ENCODE data around the gene GPATCH2. TPM values are rescaled to one million over a fixed set of nuclear protein-coding genes. Genes with fewer than 3 reads are reported as not detected.

GPATCH2 gene
- total RNA-seq, 1 experiment from 2014 or later: 11.2 TPM

- CTCF ChIA-PET: no interaction called here
- ATAC-seq: no peak
Measured at GRCh38 chr1:217622042-217622441, 8.8 kb downstream of the GPATCH2 start.

DNA sequence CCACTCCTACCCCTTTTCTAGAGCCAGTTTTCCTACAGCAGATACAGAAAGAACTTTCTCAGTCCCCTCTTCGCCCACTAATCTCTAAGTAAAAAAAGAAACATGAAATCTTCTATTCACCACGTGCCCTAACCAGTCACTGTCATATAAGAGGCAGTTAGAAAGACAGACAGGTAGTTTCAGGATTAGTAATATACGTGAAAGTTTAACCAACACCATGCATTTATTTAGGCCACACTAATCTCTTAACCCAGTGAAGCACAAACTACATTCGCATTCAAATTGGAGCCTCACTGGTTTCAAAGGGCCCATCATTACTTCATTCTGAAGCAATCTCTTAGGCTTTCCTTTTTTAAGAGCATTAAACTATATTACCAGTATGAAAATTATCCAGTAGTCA is 10.1 kb downstream of the GPATCH2 start:
- H3K9me3 ChIP-seq (ENCODE audit: control insufficient read depth, insufficient read depth, low read depth, low read length): no peaks in the 10 kb centered on the region
- H3K4me1 ChIP-seq (ENCODE audit: control insufficient read depth, insufficient read depth, low read length): no peaks in the 10 kb centered on the region
- no peak overlapping the region for H3K4me3 ChIP-seq (ENCODE audit: low read depth in 2 of 2, low read length in 2 of 2)
- in situ Hi-C loops (cut with HindIII; ENCODE audit: low pct_unique_long_range_greater_than_20kb, low sequenced_read_pairs) (no loop called here), intact Hi-C loops (cut with micrococcal nuclease; ENCODE audit: unreplicated experiment) (no loop called here)
- TF ChIP-seq TCF7L2 (IDR thresholded peaks at IDR 0.05; ENCODE audit: low read depth, low read length) (no peak), SIN3A (IDR thresholded peaks at IDR 0.05; ENCODE audit: borderline replicate concordance, insufficient read depth, low read depth, low read length) (no peak), POLR2AphosphoS5 (IDR thresholded peaks at IDR 0.05; ENCODE audit: low read depth, low read length) (no peak)
- TF ChIP-seq, protein P1, sequence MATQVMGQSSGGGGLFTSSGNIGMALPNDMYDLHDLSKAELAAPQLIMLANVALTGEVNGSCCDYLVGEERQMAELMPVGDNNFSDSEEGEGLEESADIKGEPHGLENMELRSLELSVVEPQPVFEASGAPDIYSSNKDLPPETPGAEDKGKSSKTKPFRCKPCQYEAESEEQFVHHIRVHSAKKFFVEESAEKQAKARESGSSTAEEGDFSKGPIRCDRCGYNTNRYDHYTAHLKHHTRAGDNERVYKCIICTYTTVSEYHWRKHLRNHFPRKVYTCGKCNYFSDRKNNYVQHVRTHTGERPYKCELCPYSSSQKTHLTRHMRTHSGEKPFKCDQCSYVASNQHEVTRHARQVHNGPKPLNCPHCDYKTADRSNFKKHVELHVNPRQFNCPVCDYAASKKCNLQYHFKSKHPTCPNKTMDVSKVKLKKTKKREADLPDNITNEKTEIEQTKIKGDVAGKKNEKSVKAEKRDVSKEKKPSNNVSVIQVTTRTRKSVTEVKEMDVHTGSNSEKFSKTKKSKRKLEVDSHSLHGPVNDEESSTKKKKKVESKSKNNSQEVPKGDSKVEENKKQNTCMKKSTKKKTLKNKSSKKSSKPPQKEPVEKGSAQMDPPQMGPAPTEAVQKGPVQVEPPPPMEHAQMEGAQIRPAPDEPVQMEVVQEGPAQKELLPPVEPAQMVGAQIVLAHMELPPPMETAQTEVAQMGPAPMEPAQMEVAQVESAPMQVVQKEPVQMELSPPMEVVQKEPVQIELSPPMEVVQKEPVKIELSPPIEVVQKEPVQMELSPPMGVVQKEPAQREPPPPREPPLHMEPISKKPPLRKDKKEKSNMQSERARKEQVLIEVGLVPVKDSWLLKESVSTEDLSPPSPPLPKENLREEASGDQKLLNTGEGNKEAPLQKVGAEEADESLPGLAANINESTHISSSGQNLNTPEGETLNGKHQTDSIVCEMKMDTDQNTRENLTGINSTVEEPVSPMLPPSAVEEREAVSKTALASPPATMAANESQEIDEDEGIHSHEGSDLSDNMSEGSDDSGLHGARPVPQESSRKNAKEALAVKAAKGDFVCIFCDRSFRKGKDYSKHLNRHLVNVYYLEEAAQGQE (IDR thresholded peaks at IDR 0.05; ENCODE audit: insufficient read depth in 1 of 2, low read depth in 2 of 2, low read length in 1 of 2): no peak
- TF ChIP-seq, protein P2, sequence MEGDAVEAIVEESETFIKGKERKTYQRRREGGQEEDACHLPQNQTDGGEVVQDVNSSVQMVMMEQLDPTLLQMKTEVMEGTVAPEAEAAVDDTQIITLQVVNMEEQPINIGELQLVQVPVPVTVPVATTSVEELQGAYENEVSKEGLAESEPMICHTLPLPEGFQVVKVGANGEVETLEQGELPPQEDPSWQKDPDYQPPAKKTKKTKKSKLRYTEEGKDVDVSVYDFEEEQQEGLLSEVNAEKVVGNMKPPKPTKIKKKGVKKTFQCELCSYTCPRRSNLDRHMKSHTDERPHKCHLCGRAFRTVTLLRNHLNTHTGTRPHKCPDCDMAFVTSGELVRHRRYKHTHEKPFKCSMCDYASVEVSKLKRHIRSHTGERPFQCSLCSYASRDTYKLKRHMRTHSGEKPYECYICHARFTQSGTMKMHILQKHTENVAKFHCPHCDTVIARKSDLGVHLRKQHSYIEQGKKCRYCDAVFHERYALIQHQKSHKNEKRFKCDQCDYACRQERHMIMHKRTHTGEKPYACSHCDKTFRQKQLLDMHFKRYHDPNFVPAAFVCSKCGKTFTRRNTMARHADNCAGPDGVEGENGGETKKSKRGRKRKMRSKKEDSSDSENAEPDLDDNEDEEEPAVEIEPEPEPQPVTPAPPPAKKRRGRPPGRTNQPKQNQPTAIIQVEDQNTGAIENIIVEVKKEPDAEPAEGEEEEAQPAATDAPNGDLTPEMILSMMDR (IDR thresholded peaks at IDR 0.05): no peak
- POLR2A ChIA-PET: no interaction called here
- CTCF ChIA-PET: no interaction called here
- no TSS peak for BruUV-seq (replicated peaks)
- H3K36me3 ChIP-seq (ENCODE audit: control insufficient read depth, insufficient read depth, low read length): peaks cover 11% of the 10 kb centered on the region
- no peak for DNase-seq (ENCODE audit: low read depth, low spot score)
- no peaks in the 10 kb centered on the region for H3K27me3 ChIP-seq (ENCODE audit: control insufficient read depth, insufficient read depth, low read length)
- no peak overlapping the region for H3K27ac ChIP-seq (ENCODE audit: low read length)
- no peak for ATAC-seq

More at GRCh38 chr1:217622042-217622441, 8.8 kb downstream of the GPATCH2 start:
- in situ Hi-C loops (cut with HindIII; ENCODE audit: low pct_unique_long_range_greater_than_20kb, low sequenced_read_pairs): no loop called here
- BruUV-seq (replicated peaks): no TSS peak
- Histone ChIP-seq H3K36me3 (ENCODE audit: control insufficient read depth, insufficient read depth, low read length) (peaks cover 11% of the 10 kb centered on the region), H3K4me3 (ENCODE audit: low read depth in 2 of 2, low read length in 2 of 2) (no peak overlapping the region), H3K9me3 (ENCODE audit: control insufficient read depth, insufficient read depth, low read depth, low read length) (no peaks in the 10 kb centered on the region), H3K4me1 (ENCODE audit: control insufficient read depth, insufficient read depth, low read length) (no peaks in the 10 kb centered on the region), H3K27ac (ENCODE audit: low read length) (no peak overlapping the region), H3K27me3 (ENCODE audit: control insufficient read depth, insufficient read depth, low read length) (no peaks in the 10 kb centered on the region)
- TF ChIP-seq SIN3A (IDR thresholded peaks at IDR 0.05; ENCODE audit: borderline replicate concordance, insufficient read depth, low read depth, low read length) (no peak), POLR2AphosphoS5 (IDR thresholded peaks at IDR 0.05; ENCODE audit: low read depth, low read length) (no peak), TCF7L2 (IDR thresholded peaks at IDR 0.05; ENCODE audit: low read depth, low read length) (no peak)
- TF ChIP-seq, protein P2 (IDR thresholded peaks at IDR 0.05): no peak
- TF ChIP-seq, protein P1 (IDR thresholded peaks at IDR 0.05; ENCODE audit: insufficient read depth in 1 of 2, low read depth in 2 of 2, low read length in 1 of 2): no peak
- POLR2A ChIA-PET: interaction anchor here (1.0 kb wide), 1 partner anchor 9 kb away, joined by 4 read pairs; the partner anchor contains the start of genes GPATCH2 and SPATA17
- no peak for DNase-seq (ENCODE audit: low read depth, low spot score)
- intact Hi-C loops (cut with micrococcal nuclease; ENCODE audit: unreplicated experiment): no loop called here
